ENCODE results near the gene SLC12A7. TPM values are rescaled to one million over a fixed set of nuclear protein-coding genes. Genes with fewer than 3 reads are reported as not detected.

SLC12A7 gene
- total RNA-seq, 4 donors from 2014 or later = 4.6 to 49.8 (median 15.8) TPM

DNA sequence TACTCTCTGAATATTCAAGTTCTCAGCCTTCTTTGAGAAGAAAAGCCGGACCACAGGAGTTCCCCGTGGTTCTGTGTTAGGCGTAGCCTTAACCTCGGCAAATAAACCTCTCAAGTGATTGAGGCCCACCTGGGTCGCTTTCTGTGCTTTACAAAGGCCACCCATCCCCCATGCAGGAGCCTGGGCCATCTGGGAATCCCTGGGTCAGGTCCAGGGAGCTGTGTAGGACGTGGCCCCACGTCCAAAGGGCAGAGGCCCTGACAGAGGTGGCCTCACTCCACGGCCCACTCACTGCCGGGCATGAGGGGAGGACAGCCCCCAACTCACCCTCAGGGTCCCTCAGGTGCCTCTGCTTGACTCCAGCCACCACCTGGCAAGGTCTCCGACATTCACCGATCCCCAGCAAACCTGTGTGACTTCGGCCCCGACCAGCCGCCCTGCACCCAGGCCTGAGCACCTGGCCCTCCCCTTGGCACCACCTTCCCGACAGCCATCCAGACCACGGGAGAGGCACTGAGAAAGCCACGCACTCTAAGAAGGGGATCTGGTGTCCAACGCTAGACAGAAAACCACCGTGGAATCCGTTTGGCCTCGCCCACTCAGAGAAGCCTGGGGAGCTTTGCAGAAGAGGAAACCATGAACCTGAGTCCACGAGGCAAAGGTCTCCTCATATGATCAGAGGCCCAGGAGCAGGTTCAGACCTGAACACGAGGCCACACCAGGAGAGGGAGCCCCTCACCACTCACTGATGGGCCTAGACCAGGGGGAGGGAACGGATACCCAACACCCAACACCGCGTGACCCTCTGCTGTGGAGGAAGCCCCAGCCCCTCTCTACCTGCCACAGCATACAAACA is 4.5 kb downstream of the SLC12A7 start:
- Histone ChIP-seq H3K4me3 (no peak overlapping the region), H3K27ac (no peak overlapping the region), H3K36me3 (no peaks in the 10 kb centered on the region), H3K9me3 (no peaks in the 10 kb centered on the region), H3K27me3 (no peaks in the 10 kb centered on the region), H3K4me1 (peaks cover 5 to 11% of the 10 kb centered on the region in 2 donors)
- no peak for DNase-seq
- TF ChIP-seq POLR2A (IDR thresholded peaks at IDR 0.05) = no peak
- TF ChIP-seq, protein P1, sequence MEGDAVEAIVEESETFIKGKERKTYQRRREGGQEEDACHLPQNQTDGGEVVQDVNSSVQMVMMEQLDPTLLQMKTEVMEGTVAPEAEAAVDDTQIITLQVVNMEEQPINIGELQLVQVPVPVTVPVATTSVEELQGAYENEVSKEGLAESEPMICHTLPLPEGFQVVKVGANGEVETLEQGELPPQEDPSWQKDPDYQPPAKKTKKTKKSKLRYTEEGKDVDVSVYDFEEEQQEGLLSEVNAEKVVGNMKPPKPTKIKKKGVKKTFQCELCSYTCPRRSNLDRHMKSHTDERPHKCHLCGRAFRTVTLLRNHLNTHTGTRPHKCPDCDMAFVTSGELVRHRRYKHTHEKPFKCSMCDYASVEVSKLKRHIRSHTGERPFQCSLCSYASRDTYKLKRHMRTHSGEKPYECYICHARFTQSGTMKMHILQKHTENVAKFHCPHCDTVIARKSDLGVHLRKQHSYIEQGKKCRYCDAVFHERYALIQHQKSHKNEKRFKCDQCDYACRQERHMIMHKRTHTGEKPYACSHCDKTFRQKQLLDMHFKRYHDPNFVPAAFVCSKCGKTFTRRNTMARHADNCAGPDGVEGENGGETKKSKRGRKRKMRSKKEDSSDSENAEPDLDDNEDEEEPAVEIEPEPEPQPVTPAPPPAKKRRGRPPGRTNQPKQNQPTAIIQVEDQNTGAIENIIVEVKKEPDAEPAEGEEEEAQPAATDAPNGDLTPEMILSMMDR (IDR thresholded peaks at IDR 0.05) = no peak
- intact Hi-C loops (cut with DNase I; ENCODE audit: low total_unique reads) = no loop called here

DNA sequence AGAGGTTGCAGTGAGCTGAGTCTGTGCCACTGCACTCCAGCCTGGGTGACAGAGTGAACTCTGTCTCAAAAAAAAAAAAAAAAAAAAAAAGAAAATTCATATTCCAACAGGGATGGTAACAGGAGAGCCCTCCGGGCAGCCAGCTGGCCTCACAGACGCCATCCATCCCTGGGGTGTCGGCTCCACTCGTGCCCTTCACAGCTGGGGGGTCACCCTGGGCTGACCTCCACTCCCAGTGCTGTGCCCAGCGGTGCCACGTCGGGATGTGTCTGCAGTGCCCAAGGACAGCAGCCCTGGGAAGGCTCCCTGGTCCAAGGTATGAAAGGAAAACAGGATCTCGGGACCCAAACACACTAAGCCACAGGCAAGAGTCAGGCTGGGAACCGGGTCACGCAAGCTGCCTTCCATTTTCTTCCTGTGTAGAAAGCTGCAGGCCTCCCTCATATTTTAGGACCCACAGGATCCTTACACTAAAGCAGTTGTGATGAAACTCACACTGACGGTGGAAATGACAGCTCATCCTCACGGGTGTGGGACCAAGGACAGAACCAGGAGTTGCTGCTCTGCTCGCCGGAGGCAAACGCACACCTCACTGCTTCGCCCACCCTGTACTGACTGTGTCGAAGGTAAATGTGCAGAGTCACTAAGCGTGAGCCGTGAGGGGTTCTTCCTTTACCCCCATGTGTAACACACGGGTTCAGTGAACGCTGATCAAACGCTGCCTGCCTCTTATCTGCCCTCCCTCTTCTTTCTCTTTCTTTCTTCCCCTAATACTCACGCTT is 5.3 kb downstream of the SLC12A7 start:
- no peaks in the 10 kb centered on the region for H3K27me3 ChIP-seq
- no peak overlapping the region for H3K4me3 ChIP-seq
- DNase-seq = no peak
- no peaks in the 10 kb centered on the region for H3K36me3 ChIP-seq
- no peak for TF ChIP-seq POLR2A (IDR thresholded peaks at IDR 0.05)
- no peaks in the 10 kb centered on the region for H3K9me3 ChIP-seq
- peaks cover 5 to 11% of the 10 kb centered on the region in 2 donors for H3K4me1 ChIP-seq
- intact Hi-C loops (cut with DNase I; ENCODE audit: low total_unique reads) = no loop called here
- no peak overlapping the region for H3K27ac ChIP-seq

DNA sequence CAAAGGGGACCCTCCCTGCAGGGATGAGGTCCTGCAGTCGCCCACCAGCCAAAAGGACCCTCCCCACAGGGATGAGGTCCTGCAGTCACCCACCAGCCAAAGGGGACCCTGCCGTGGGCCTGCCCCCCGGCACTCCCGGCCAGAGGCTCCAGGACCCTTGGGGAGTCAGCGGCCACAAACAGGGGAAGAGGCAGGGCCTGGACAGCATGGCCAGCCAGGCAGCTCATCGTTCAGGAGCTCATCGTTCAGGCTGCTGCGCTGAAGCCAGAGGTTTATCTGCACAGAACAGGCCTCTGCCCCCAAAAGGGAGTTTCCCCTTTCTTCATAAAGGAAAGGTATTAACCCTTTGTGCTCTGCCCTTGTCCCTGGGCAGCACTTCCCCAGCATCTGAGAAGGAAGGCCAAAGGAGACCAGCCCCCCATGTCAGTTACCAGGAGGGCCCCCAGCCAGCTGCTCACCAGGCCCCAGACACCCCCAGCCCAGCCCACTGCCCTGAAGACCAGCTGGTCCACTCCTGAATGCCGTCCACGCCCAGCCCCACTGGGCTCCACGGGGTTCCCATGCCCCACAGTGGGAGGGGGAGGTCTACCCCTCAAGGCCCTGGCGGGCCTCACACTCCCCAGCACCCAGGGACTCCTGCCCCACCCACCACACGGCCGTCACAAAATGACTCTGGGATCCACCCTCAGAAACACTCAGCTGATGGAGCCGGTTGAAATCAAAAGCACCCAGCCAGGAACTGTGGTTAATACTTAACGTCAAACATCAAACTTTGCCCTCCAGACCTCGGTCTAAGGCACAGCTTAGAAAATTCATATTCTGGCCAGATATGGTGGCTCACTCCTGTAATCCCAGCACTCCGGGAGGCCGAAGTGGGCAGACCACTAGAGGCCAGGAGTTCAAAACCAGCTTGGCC is 6.3 kb downstream of the SLC12A7 start:
- H3K27me3 ChIP-seq = no peaks in the 10 kb centered on the region
- intact Hi-C loops (cut with DNase I; ENCODE audit: low total_unique reads) = no loop called here
- no peak overlapping the region for H3K4me3 ChIP-seq
- H3K9me3 ChIP-seq = no peaks in the 10 kb centered on the region
- TF ChIP-seq, protein P1 (IDR thresholded peaks at IDR 0.05) = no peak
- TF ChIP-seq POLR2A (IDR thresholded peaks at IDR 0.05) = no peak
- no peaks in the 10 kb centered on the region for H3K36me3 ChIP-seq
- H3K4me1 ChIP-seq = peaks cover 5 to 11% of the 10 kb centered on the region in 2 donors
- no peak overlapping the region for H3K27ac ChIP-seq
- DNase-seq = no peak

DNA sequence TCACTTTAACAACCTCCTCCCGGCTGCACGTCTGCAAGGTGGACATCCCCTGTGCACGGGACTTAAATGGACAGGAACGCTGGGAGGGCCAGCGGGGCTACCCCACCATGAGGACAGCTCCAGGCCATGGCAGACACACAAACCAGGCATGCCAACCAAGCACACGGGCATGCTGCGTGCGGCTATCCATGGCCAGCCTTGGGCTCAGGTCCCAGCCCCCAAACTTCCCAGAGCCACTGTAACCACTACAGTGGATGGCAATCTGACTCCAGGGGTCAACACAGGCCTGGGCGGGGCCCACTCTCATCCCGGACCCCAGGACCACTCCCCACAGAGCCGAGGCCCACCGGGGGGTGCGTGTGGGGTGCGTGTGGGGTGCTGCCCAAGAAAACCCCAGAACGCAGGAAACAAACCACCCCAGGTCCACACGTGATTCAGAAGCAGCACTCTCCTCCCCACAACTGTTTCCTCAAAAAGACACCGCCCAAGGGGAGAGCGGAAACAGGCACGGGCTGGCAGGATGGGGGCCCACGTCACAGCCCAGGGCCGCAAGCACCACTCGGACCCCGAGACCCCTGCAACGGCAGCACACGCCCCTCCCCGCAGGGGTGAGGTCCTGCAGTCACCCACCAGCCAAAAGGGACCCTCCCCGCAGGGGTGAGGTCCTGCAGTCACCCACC is 7.4 kb downstream of the SLC12A7 start:
- H3K4me3 ChIP-seq = no peak overlapping the region

More for the DNA sequence above, 7.4 kb downstream of the SLC12A7 start:
- DNase-seq = no peak
- H3K9me3 ChIP-seq = no peaks in the 10 kb centered on the region
- peaks cover 0 to 5% of the 10 kb centered on the region in 2 donors for H3K4me1 ChIP-seq
- peak overlapping the region; percentile 40 to 73 for H3K27ac ChIP-seq
- intact Hi-C loops (cut with DNase I; ENCODE audit: low total_unique reads) = no loop called here
- no peaks in the 10 kb centered on the region for H3K27me3 ChIP-seq
- H3K36me3 ChIP-seq = no peaks in the 10 kb centered on the region
- TF ChIP-seq, protein P1 (IDR thresholded peaks at IDR 0.05) = no peak
- TF ChIP-seq POLR2A (IDR thresholded peaks at IDR 0.05) = no peak
